GM12874 (cell line): ENCODE results near the gene TENM3.

Source experiments
- CTCF ChIP-seq: IDR thresholded peaks from 2 replicates; pipeline ENCODE4 v1.5.1; 2011; ENCODE audit warnings: low read depth, mild to moderate bottlenecking, control low read depth, low read length, moderate library complexity; ENCODE audit not compliant: insufficient read depth

The TENM3 gene

GRCh38 chr4:182562350-182562749 is 319.1 kb downstream of the TENM3 start:
- TF ChIP-seq CTCF: no peak

- no peak for TF ChIP-seq CTCF
Observed at GRCh38 chr4:182564724-182565369, 321.6 kb downstream of the TENM3 start.

- no peak for TF ChIP-seq CTCF
Observed at GRCh38 chr4:182567119-182567518, 323.9 kb downstream of the TENM3 start.

- TF ChIP-seq CTCF: no peak
Observed at GRCh38 chr4:182569561-182569960, 326.4 kb downstream of the TENM3 start.

- no peak for TF ChIP-seq CTCF
Observed at GRCh38 chr4:182574706-182575105, 331.5 kb downstream of the TENM3 start.

GRCh38 chr4:182575225-182575624 is 332.0 kb downstream of the TENM3 start:
- TF ChIP-seq CTCF: no peak

GRCh38 chr4:182576601-182577289 is 333.5 kb downstream of the TENM3 start:
- TF ChIP-seq CTCF: no peak
